Glutamatergic neuron (in vitro differentiated cells): ENCODE results near the gene CRYGS. TPM values are rescaled to one million over a fixed set of nuclear protein-coding genes. Genes with fewer than 3 reads are reported as not detected.

Experiments
- DNase-seq: peaks from one replicate; pipeline ENCODE4 v3.0.0; 2022
- H3K27ac Mint-ChIP-seq: one replicate; pipeline ENCODE4 v1.8.0; 2020; ENCODE audit warnings: mild to moderate bottlenecking, mixed read lengths, inconsistent platforms; ENCODE audit not compliant: unreplicated experiment
- H3K27me3 Mint-ChIP-seq: one replicate; pipeline ENCODE4 v1.8.0; 2020; ENCODE audit warnings: mild to moderate bottlenecking, moderate library complexity, mixed read lengths, inconsistent platforms; ENCODE audit not compliant: unreplicated experiment
- H3K36me3 Mint-ChIP-seq: one replicate; pipeline ENCODE4 v1.8.0; 2020; ENCODE audit warnings: mild to moderate bottlenecking, mixed read lengths, inconsistent platforms; ENCODE audit not compliant: unreplicated experiment
- H3K4me1 Mint-ChIP-seq: one replicate; pipeline ENCODE4 v1.8.0; 2020; ENCODE audit warnings: mild to moderate bottlenecking, low read depth, mixed read lengths, inconsistent platforms; ENCODE audit not compliant: unreplicated experiment
- H3K4me3 Mint-ChIP-seq: one replicate; pipeline ENCODE4 v1.8.0; 2020; ENCODE audit warnings: mild to moderate bottlenecking, mixed read lengths, inconsistent platforms; ENCODE audit not compliant: unreplicated experiment
- H3K9me3 Mint-ChIP-seq: one replicate; pipeline ENCODE4 v1.8.0; 2020; ENCODE audit warnings: mild to moderate bottlenecking, moderate library complexity, mixed read lengths, inconsistent platforms; ENCODE audit not compliant: unreplicated experiment
- CTCF ChIP-seq: fragments of 200-600 bp; sonication (generic); IDR thresholded peaks from one replicate; pipeline ENCODE4 v1.5.0; 2021; ENCODE audit not compliant: partially characterized antibody, unreplicated experiment
- long read RNA-seq: library from polyadenylated mRNA; unstranded; transcript quantifications from one replicate; pipeline ENCODE4 v2.0.0, GENCODE V29; 2020; ENCODE audit not compliant: unreplicated experiment
- total RNA-seq: library from RNA; stranded (reverse); fragmentation: NEBNext Ultra II Directional; extraction: Animal tissue kit (Norgen Biotek cat#: 25700); gene quantifications from one replicate; pipeline ENCODE4 v1.2.1, GENCODE V29; 2021; ENCODE audit not compliant: unreplicated experiment

Gene CRYGS
- total RNA-seq, result 3.7 TPM
- long read RNA-seq, result 0 reads

- DNase-seq, result no peak
- Mint-ChIP-seq H3K9me3 (no peaks in the 10 kb centered on the region), H3K27me3 (no peaks in the 10 kb centered on the region), H3K36me3 (no peaks in the 10 kb centered on the region), H3K4me1 (no peaks in the 10 kb centered on the region), H3K27ac (no peak within 1 kb of the TSS), H3K4me3 (no peak within 1 kb of the TSS)
- TF ChIP-seq CTCF, result no peak
These were observed at the start of gene CRYGS for GRCh38 chr3:186544281-186544680. Gene CRYGS, minus strand, starts transcription at chr3:186544380. Its CDS starts 54 bp downstream, at chr3:186544326.

DNA sequence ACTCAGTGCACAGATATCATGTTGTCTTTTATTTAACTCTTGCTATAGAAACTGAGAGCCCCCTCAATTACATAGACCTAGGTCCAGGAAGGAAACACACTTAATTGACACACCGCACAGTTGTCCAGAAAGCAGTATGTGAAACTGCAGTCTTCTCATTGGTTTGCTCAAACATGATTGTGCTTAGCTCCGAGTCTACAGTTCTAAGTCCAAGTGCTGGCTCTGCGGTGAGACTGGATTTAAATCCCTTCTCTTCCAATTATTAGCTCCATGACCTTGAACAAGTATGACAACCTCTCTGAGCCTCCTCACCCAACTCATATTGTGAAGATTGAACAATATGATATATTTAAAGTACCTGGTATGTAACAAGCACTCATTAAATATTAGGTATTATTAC, 49.7 kb upstream of the CRYGS start:
- no peaks in the 10 kb centered on the region for H3K9me3 Mint-ChIP-seq

DNA sequence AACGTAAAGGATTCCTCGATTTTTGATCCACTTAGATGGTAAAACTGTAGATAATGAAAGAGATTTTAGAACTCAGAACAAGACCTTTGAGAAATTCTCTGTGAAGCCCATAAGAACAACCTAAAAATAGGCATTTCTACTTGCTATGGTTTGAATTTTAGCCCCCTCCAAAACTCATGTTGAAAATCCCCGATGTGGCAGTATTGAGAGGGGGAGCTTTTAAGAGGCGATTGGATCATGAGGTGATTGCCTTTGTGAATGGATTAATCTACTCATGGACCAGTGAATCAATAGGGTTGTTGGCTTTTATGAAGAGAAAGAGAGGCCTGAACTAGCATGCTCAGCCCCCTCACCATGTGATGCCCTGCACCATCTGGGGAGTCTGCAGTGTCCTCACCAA, 48.5 kb upstream of the CRYGS start:
- H3K27ac Mint-ChIP-seq, result no peak overlapping the region
- no peak for DNase-seq
- H3K9me3 Mint-ChIP-seq, result no peaks in the 10 kb centered on the region
- H3K36me3 Mint-ChIP-seq, result no peaks in the 10 kb centered on the region
- H3K4me1 Mint-ChIP-seq, result no peaks in the 10 kb centered on the region
- TF ChIP-seq CTCF, result no peak
- H3K4me3 Mint-ChIP-seq, result no peak overlapping the region
- no peaks in the 10 kb centered on the region for H3K27me3 Mint-ChIP-seq

More for the DNA sequence above, 49.7 kb upstream of the CRYGS start:
- DNase-seq, result no peak
- Mint-ChIP-seq H3K4me1 (no peaks in the 10 kb centered on the region), H3K4me3 (no peak overlapping the region), H3K27me3 (peaks cover 3% of the 10 kb centered on the region), H3K36me3 (no peaks in the 10 kb centered on the region), H3K27ac (no peak overlapping the region)
- no peak for TF ChIP-seq CTCF

- Mint-ChIP-seq H3K36me3 (no peaks in the 10 kb centered on the region), H3K9me3 (no peaks in the 10 kb centered on the region), H3K4me1 (no peaks in the 10 kb centered on the region), H3K27me3 (no peaks in the 10 kb centered on the region), H3K27ac (no peak overlapping the region), H3K4me3 (no peak overlapping the region)
- DNase-seq, result no peak
- no peak for TF ChIP-seq CTCF
These were observed 46.6 kb upstream of the CRYGS start for GRCh38 chr3:186590580-186591295.

GRCh38 chr3:186589856-186590579, 45.8 kb upstream of the CRYGS start:
- H3K4me3 Mint-ChIP-seq, result no peak overlapping the region
- H3K27ac Mint-ChIP-seq, result no peak overlapping the region
- H3K9me3 Mint-ChIP-seq, result no peaks in the 10 kb centered on the region
- no peaks in the 10 kb centered on the region for H3K27me3 Mint-ChIP-seq
- no peak for TF ChIP-seq CTCF
- H3K4me1 Mint-ChIP-seq, result no peaks in the 10 kb centered on the region
- no peak for DNase-seq
- no peaks in the 10 kb centered on the region for H3K36me3 Mint-ChIP-seq
